ENCODE results near the gene DDHD1. TPM values are rescaled to one million over a fixed set of nuclear protein-coding genes. Genes with fewer than 3 reads are reported as not detected.

The DDHD1 gene
- total RNA-seq, 2 experiments from 2014 or later = 42.5 to 44.5 TPM

DNA sequence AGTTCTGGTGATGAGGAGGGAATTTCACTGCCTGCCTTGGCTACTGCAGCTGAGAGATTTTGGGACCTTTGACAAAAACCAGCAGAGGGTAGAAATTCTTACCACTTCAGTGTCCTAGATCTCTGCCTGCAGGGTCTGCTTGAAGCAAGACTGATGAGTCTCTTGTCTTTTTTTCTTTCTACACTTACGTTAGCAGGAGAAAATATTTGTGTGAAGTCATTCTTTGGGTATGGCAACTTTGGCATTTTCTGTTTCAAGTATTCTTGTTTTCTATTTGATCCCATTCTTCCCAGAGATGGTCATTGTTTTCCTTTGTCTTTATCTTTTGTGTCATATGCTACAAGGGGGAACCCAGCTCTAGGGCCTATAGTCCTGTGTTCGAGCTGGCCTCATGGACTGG is 136.6 kb downstream of the DDHD1 start:
- Histone ChIP-seq H3K27me3 (ENCODE audit: control insufficient read depth in 1 of 2, insufficient read depth in 2 of 2, low read length in 2 of 2) (no peaks in the 10 kb centered on the region), H3K27ac (ENCODE audit: low read depth in 1 of 2, low read length in 2 of 2) (no peak overlapping the region), H3K4me3 (ENCODE audit: low read length) (no peak overlapping the region), H3K4me1 (ENCODE audit: insufficient read depth, low read length) (no peaks in the 10 kb centered on the region), H3K9me3 (ENCODE audit: control insufficient read depth in 1 of 2, insufficient read depth in 1 of 2, low read length in 2 of 2) (no peaks in the 10 kb centered on the region), H3K36me3 (ENCODE audit: insufficient read depth, low read length) (no peaks in the 10 kb centered on the region)
- DNase-seq (no peak), ATAC-seq (ENCODE audit: poor library complexity) (no peak)
- Mint-ChIP-seq H3K36me3 (ENCODE audit: low read depth) (no peaks in the 10 kb centered on the region), H3K27ac (no peak overlapping the region), H3K27me3 (peaks cover 23% of the 10 kb centered on the region), H3K4me3 (no peak overlapping the region), H3K4me1 (ENCODE audit: low read depth) (no peaks in the 10 kb centered on the region), H3K9me3 (no peaks in the 10 kb centered on the region)
- ChIA-PET POLR2A (no interaction called here), CTCF (no interaction called here)
- TF ChIP-seq CTCF (IDR thresholded peaks at IDR 0.05) = no peak
- intact Hi-C loops (cut with DNase I, micrococcal nuclease) = no loop called here

GRCh38 chr14:53011053-53011462 is 142.1 kb downstream of the DDHD1 start:
- peaks cover 11% of the 10 kb centered on the region for H3K27me3 Mint-ChIP-seq
- ChIA-PET POLR2A (no interaction called here), CTCF (no interaction called here)
- H3K27ac ChIP-seq (ENCODE audit: low read depth in 1 of 2, low read length in 2 of 2) = no peak overlapping the region
- no peaks in the 10 kb centered on the region for H3K4me1 Mint-ChIP-seq (ENCODE audit: low read depth)
- no peak overlapping the region for H3K4me3 ChIP-seq (ENCODE audit: low read length)
- H3K9me3 ChIP-seq (ENCODE audit: control insufficient read depth in 1 of 2, insufficient read depth in 1 of 2, low read length in 2 of 2) = no peaks in the 10 kb centered on the region
- H3K36me3 Mint-ChIP-seq (ENCODE audit: low read depth) = no peaks in the 10 kb centered on the region
- H3K27ac Mint-ChIP-seq = no peak overlapping the region
- intact Hi-C loops (cut with DNase I, micrococcal nuclease) = no loop called here
- H3K36me3 ChIP-seq (ENCODE audit: insufficient read depth, low read length) = no peaks in the 10 kb centered on the region
- TF ChIP-seq CTCF (IDR thresholded peaks at IDR 0.05) = no peak
- no peak for DNase-seq
- H3K4me3 Mint-ChIP-seq = no peak overlapping the region
- H3K27me3 ChIP-seq (ENCODE audit: control insufficient read depth in 1 of 2, insufficient read depth in 2 of 2, low read length in 2 of 2) = no peaks in the 10 kb centered on the region
- no peaks in the 10 kb centered on the region for H3K9me3 Mint-ChIP-seq
- ATAC-seq (ENCODE audit: poor library complexity) = no peak
- no peaks in the 10 kb centered on the region for H3K4me1 ChIP-seq (ENCODE audit: insufficient read depth, low read length)

- Mint-ChIP-seq H3K4me1 (ENCODE audit: low read depth) (no peaks in the 10 kb centered on the region), H3K36me3 (ENCODE audit: low read depth) (no peaks in the 10 kb centered on the region), H3K4me3 (no peak overlapping the region), H3K9me3 (no peaks in the 10 kb centered on the region), H3K27ac (no peak overlapping the region), H3K27me3 (peaks cover 11% of the 10 kb centered on the region)
- H3K4me3 ChIP-seq (ENCODE audit: low read length) = no peak overlapping the region
- no peaks in the 10 kb centered on the region for H3K4me1 ChIP-seq (ENCODE audit: insufficient read depth, low read length)
- ATAC-seq (ENCODE audit: poor library complexity) = no peak
- intact Hi-C loops (cut with DNase I, micrococcal nuclease) = no loop called here
- POLR2A ChIA-PET = no interaction called here
- H3K9me3 ChIP-seq (ENCODE audit: control insufficient read depth in 1 of 2, insufficient read depth in 1 of 2, low read length in 2 of 2) = no peaks in the 10 kb centered on the region
- CTCF ChIA-PET = no interaction called here
- no peak for DNase-seq
- no peak for TF ChIP-seq CTCF (IDR thresholded peaks at IDR 0.05)
- H3K27ac ChIP-seq (ENCODE audit: low read depth in 1 of 2, low read length in 2 of 2) = no peak overlapping the region
- H3K36me3 ChIP-seq (ENCODE audit: insufficient read depth, low read length) = no peaks in the 10 kb centered on the region
- no peaks in the 10 kb centered on the region for H3K27me3 ChIP-seq (ENCODE audit: control insufficient read depth in 1 of 2, insufficient read depth in 2 of 2, low read length in 2 of 2)
Measured at GRCh38 chr14:53010193-53011040, 142.7 kb downstream of the DDHD1 start.
